ENCODE measurements around the gene MOCOS. TPM values are rescaled to one million over a fixed set of nuclear protein-coding genes. Genes with fewer than 3 reads are reported as not detected.

MOCOS gene
- total and polyA plus RNA-seq, 2 of the 8 experiments (the other 6 are each of a cell fraction or from before 2014, with no cell fraction given) = 4.7 to 5.8 TPM

- TF ChIP-seq GABPA (IDR thresholded peaks at IDR 0.05; ENCODE audit: borderline replicate concordance, insufficient read depth, low read length) (no peak), CHD2 (IDR thresholded peaks at IDR 0.05; ENCODE audit: low read length) (no peak), RBBP5 (IDR thresholded peaks at IDR 0.05; ENCODE audit: borderline replicate concordance, low read depth, low read length) (no peak), SP4 (IDR thresholded peaks at IDR 0.05; ENCODE audit: low read length) (no peak), SP1 (IDR thresholded peaks at IDR 0.05; ENCODE audit: low read depth, low read length) (no peak)
These were observed 24.3 kb upstream of the MOCOS start (continued) for GRCh38 chr18:36162981-36163380.

Data from H1 (cell line).